ENCODE data around the gene WDR64.
"Not testable (repeated sequence)": the region's sequence is repeated elsewhere in the genome, so short reads cannot be mapped to it uniquely, and the experiment has no call there.

WDR64 gene

DNA sequence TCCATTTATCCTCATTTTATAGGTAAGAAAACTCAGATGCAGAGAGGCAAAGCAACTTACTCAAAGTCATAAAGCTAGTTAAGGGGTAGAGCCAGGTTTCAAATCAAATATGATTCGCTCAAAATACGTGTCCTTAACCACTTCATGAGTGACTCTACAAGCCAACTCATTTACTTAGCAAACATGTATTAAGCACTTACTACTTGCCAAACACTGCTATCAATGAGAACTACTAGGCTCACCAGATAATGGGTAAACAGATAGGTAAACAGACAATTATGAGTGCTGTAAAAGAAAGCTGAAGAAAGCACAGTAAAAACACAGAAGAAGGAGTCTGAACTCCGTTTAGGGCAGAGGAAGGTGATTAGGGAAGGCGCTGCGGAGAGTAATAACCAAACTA lies 65.9 kb downstream of the WDR64 start:
- H3K4me1 ChIP-seq (ENCODE audit: insufficient read depth, low read length), result no peaks in the 10 kb centered on the region
- no peak overlapping the region for H2AFZ ChIP-seq (ENCODE audit: low read depth, low read length)
- H3K4me3 ChIP-seq (ENCODE audit: low read length), result no peak overlapping the region
- H3K36me3 ChIP-seq (ENCODE audit: insufficient read depth, low read length), result no peaks in the 10 kb centered on the region
- no peaks in the 10 kb centered on the region for H3K27me3 ChIP-seq (ENCODE audit: insufficient read depth, low read length)
- peaks cover 1% of the 10 kb centered on the region for H3K9me3 ChIP-seq (ENCODE audit: low read length)

DNA sequence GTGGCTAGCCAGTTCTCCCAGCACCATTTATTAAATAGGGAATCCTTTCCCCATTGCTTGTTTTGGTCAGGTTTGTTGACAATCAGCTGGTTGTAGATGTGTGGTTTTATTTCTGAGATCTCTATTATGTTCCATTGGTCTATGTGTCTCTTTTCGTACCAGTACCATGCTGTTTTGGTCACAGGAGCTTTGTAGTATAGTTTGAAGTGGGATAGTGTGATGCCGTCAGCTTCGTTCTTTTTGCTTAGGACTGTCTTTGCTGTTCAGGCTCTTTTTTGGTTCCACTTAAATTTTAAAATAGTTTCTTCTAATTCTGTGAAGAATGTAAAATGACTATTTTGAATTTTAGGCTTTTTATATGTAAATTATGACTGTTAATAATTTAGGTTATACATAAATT lies 68.9 kb downstream of the WDR64 start:
- no peaks in the 10 kb centered on the region for H3K27me3 ChIP-seq (ENCODE audit: insufficient read depth, low read length)
- no peaks in the 10 kb centered on the region for H3K4me1 ChIP-seq (ENCODE audit: insufficient read depth, low read length)
- peaks cover 1% of the 10 kb centered on the region for H3K9me3 ChIP-seq (ENCODE audit: low read length)
- no peak overlapping the region for H3K4me3 ChIP-seq (ENCODE audit: low read length)
- no peaks in the 10 kb centered on the region for H3K36me3 ChIP-seq (ENCODE audit: insufficient read depth, low read length)
- H2AFZ ChIP-seq (ENCODE audit: low read depth, low read length), result no peak overlapping the region

DNA sequence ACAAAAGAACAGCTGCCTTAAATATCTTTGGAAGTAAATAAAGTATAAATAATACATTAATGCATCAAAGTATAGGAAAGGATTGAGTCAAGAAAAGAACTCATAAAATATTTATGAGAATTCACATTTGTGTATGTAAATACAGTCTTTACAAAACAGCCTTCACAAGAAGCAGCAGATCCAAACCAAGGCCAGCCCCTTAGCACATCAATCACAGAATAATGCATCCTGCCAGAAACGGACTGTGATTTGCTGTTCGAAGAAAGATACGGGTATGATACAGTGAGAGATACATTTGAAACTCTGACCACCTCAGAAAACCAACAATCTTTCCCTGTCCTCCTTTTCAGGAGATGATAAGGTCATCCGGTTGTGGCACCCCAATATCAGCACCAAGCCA lies 70.9 kb downstream of the WDR64 start:
- H3K4me1 ChIP-seq (ENCODE audit: insufficient read depth, low read length), result no peaks in the 10 kb centered on the region

DNA sequence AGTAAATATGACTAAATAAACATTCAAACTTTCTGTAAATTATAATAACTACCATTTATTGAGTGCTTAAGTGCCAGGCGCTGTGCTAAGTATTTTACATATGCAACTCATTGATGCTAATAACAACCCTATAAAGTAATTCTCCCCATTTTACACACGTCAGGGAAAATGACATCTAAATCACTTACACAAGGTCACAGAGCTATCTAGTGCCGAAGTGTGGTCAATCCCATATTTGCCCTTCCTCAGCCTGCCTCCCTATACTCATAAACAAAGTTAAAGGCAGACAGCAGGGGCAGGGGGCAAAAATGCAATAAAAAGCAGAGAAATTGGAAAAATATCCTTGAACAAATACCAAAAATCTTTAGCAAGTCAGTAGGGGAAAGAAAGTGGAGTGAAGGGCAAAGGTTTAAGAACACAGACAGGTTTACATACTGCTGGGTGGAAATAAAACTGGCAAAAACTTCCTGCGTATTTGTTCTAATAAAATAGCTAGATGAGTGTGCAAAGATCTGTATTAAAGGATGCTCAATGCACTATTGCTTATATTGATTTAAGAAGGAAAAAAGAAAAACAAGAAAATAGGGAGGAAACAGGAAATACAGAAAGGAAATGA lies 72.8 kb downstream of the WDR64 start:
- Histone ChIP-seq H3K27me3 (ENCODE audit: insufficient read depth, low read length) (no peaks in the 10 kb centered on the region), H3K9me3 (ENCODE audit: low read length) (peaks cover 1% of the 10 kb centered on the region), H3K4me1 (ENCODE audit: insufficient read depth, low read length) (no peaks in the 10 kb centered on the region), H3K36me3 (ENCODE audit: insufficient read depth, low read length) (no peaks in the 10 kb centered on the region), H2AFZ (ENCODE audit: low read depth, low read length) (no peak overlapping the region), H3K4me3 (ENCODE audit: low read length) (no peak overlapping the region)

More for the DNA sequence above, 70.9 kb downstream of the WDR64 start:
- Histone ChIP-seq H3K4me3 (ENCODE audit: low read length) (no peak overlapping the region), H3K9me3 (ENCODE audit: low read length) (peaks cover 1% of the 10 kb centered on the region), H3K36me3 (ENCODE audit: insufficient read depth, low read length) (no peaks in the 10 kb centered on the region), H2AFZ (ENCODE audit: low read depth, low read length) (no peak overlapping the region), H3K27me3 (ENCODE audit: insufficient read depth, low read length) (no peaks in the 10 kb centered on the region)

DNA sequence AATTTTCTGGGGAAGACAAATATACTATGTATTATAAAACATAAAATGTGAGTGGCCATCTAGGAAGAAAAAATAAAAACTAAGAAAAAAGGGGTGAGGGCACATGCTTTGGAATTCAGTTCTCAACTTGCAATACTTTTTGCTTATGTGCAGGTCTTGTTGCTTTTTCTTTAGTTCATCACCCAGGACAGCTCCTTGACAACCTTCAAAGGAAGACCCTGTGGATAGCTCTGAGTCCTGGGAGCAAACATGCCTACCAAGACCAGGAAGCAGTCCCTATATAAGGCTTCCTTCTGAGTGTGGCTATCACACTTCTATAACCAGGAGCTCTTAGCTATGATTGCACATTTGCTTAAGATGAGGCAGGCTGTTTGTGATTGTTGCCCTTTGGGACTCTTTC lies 78.0 kb downstream of the WDR64 start:
- H3K9me3 ChIP-seq (ENCODE audit: low read length), result no peaks in the 10 kb centered on the region
- no peak overlapping the region for H3K4me3 ChIP-seq (ENCODE audit: low read length)
- H3K36me3 ChIP-seq (ENCODE audit: insufficient read depth, low read length), result no peaks in the 10 kb centered on the region
- no peaks in the 10 kb centered on the region for H3K4me1 ChIP-seq (ENCODE audit: insufficient read depth, low read length)
- no peaks in the 10 kb centered on the region for H3K27me3 ChIP-seq (ENCODE audit: insufficient read depth, low read length)
- H2AFZ ChIP-seq (ENCODE audit: low read depth, low read length), result no peak overlapping the region

DNA sequence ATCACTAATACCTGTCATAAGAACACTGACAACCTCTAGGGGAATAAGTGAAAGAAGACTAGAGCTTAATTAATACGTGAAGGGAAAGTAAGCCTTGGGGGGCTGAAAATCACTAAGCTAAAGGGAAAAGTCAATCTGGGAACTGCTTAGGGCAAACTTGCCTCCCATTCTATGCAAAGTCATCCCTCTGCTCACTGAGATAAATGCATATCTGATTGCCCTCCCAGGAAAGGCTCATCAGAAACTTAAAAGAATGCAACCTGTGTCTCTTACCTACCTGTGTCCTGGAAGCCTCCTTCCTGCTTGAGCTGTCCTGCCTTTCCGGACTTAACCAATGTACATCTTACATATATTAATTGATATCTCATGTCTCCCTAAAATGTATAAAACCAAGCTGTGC lies 81.8 kb downstream of the WDR64 start:
- no peak overlapping the region for H2AFZ ChIP-seq (ENCODE audit: low read depth, low read length)
- no peaks in the 10 kb centered on the region for H3K4me1 ChIP-seq (ENCODE audit: insufficient read depth, low read length)
- H3K27me3 ChIP-seq (ENCODE audit: insufficient read depth, low read length), result peaks cover 3% of the 10 kb centered on the region
- no peaks in the 10 kb centered on the region for H3K9me3 ChIP-seq (ENCODE audit: low read length)
- H3K4me3 ChIP-seq (ENCODE audit: low read length), result no peak overlapping the region
- no peaks in the 10 kb centered on the region for H3K36me3 ChIP-seq (ENCODE audit: insufficient read depth, low read length)

DNA sequence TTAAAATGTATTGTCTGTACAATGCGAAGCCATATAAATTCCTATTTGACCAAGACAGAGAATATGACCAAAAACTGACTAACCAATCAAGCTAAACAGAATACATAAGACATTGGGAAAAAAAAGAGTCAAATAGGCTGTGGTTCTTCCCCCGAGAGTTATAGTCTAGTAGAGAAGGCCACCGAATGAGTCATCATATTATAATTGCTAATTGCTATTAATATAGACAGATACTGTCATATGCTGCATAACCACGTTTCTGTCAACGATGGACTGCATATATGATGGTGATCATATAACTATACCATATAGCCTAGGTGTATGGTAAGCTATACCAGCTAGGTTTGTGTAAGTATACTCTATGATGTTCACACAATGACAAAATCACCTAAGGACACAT lies 82.5 kb downstream of the WDR64 start:
- no peaks in the 10 kb centered on the region for H3K4me1 ChIP-seq (ENCODE audit: insufficient read depth, low read length)
- peaks cover 3% of the 10 kb centered on the region for H3K27me3 ChIP-seq (ENCODE audit: insufficient read depth, low read length)
- H3K9me3 ChIP-seq (ENCODE audit: low read length), result no peaks in the 10 kb centered on the region

DNA sequence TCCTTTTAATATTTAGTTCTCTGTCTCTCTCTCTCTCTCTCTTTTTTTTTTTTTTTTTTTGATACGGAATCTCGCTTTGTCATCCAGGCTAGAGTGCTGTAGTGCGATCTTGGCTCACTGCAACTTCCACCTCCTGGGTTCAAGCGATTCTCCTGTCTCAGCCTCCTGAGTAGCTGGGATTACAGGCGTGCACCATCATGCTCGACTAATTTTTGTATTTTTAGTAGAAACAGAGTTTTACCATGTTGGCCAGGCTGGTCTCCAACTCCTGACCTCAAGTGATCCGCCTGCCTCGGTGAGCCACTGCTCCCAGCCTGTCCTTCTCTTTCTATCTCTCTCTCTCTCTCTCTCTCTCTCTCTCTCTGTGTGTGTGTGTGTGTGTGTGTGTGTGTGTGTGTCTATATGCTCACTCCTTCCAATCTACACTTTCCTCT lies 83.4 kb downstream of the WDR64 start:
- H3K36me3 ChIP-seq (ENCODE audit: insufficient read depth, low read length); H3K9me3 ChIP-seq (ENCODE audit: low read length); H3K4me1 ChIP-seq (ENCODE audit: insufficient read depth, low read length); H2AFZ ChIP-seq (ENCODE audit: low read depth, low read length); H3K27me3 ChIP-seq (ENCODE audit: insufficient read depth, low read length); H3K4me3 ChIP-seq (ENCODE audit: low read length): not testable (repeated sequence)

More for the DNA sequence above, 82.5 kb downstream of the WDR64 start:
- no peak overlapping the region for H3K4me3 ChIP-seq (ENCODE audit: low read length)
- H3K36me3 ChIP-seq (ENCODE audit: insufficient read depth, low read length), result no peaks in the 10 kb centered on the region
- no peak overlapping the region for H2AFZ ChIP-seq (ENCODE audit: low read depth, low read length)

DNA sequence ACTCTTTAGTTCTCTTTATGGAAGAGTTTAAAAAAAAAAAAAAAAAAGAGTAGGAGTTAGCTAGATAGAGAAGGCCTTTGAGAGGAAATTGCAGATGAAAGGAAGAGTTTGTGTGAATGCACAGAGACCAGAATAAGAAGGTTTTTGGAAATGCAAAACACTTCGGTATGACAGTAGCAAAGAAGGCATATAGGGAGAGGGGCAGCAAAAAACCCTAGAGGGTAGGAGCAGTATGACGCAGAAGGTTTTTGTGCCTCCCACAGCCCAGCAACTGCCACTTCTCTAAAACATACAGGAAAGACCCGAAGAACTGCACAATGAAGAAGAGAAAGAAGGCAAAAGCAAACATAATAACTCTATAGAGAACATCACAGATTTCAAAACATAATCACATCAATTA lies 84.3 kb downstream of the WDR64 start:
- Histone ChIP-seq H3K9me3 (ENCODE audit: low read length) (no peaks in the 10 kb centered on the region), H2AFZ (ENCODE audit: low read depth, low read length) (no peak overlapping the region), H3K27me3 (ENCODE audit: insufficient read depth, low read length) (peaks cover 3% of the 10 kb centered on the region), H3K4me1 (ENCODE audit: insufficient read depth, low read length) (no peaks in the 10 kb centered on the region), H3K36me3 (ENCODE audit: insufficient read depth, low read length) (no peaks in the 10 kb centered on the region), H3K4me3 (ENCODE audit: low read length) (no peak overlapping the region)

DNA sequence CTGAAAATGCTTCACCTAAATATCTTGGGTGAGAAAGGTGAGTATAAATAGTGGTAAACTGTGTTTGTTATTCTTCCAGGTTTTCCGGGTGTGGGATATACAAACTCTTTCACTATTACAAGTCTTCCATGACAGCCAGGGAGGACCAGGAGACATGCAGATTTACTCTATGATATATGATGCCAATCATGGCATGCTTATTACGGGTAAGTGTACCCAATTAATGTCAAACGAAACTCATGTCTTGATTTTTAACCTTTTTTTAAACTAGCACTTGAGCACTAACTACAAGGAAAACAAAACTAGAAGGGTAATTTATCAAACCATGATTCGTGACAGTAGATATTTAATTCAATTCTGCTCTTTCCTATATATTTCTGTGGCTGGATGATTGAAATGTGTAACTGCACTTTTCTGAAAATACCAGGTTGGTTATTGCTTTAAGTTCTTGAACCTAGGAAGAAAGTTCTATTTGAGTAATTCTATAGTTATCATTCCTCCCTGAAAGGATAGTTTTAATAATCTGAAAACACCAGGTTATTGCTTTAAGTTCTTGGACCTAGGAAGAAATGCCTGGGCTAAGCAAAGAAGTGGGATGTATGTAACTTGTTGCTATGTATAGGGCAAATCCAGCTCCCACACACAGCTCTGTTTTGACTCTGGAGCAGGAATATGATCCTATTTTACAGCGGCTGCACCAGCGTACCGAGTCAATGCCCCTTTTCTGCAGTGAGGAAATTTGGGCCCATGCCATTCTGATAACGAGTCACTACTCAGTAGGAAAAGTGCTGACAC lies 86.4 kb downstream of the WDR64 start:
- Histone ChIP-seq H3K27me3 (ENCODE audit: insufficient read depth, low read length) (peaks cover 3% of the 10 kb centered on the region), H3K36me3 (ENCODE audit: insufficient read depth, low read length) (no peaks in the 10 kb centered on the region), H2AFZ (ENCODE audit: low read depth, low read length) (no peak overlapping the region), H3K4me1 (ENCODE audit: insufficient read depth, low read length) (no peaks in the 10 kb centered on the region), H3K9me3 (ENCODE audit: low read length) (no peaks in the 10 kb centered on the region), H3K4me3 (ENCODE audit: low read length) (no peak overlapping the region)

DNA sequence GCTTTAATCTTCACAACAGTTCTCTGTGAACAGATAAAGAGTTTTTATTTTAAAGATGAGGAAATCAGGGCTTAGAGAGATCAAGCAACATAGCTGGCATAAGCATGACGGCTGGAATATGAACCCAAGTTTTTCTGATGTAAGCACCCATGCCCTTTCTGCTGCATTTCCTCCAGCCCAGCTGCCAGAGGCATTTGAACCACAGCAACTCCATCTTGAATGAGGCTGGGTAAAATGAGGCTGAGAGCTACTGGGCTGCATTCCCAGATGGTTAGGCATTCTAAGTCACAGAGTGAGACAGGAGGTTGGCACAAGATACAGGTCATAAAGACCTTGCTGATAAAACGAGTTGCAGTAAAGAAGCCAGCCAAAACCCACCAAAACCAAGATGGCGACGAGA lies 90.0 kb downstream of the WDR64 start:
- Histone ChIP-seq H3K4me1 (ENCODE audit: insufficient read depth, low read length) (no peaks in the 10 kb centered on the region), H2AFZ (ENCODE audit: low read depth, low read length) (no peak overlapping the region), H3K27me3 (ENCODE audit: insufficient read depth, low read length) (peaks cover 3% of the 10 kb centered on the region), H3K9me3 (ENCODE audit: low read length) (no peaks in the 10 kb centered on the region), H3K36me3 (ENCODE audit: insufficient read depth, low read length) (no peaks in the 10 kb centered on the region), H3K4me3 (ENCODE audit: low read length) (no peak overlapping the region)

DNA sequence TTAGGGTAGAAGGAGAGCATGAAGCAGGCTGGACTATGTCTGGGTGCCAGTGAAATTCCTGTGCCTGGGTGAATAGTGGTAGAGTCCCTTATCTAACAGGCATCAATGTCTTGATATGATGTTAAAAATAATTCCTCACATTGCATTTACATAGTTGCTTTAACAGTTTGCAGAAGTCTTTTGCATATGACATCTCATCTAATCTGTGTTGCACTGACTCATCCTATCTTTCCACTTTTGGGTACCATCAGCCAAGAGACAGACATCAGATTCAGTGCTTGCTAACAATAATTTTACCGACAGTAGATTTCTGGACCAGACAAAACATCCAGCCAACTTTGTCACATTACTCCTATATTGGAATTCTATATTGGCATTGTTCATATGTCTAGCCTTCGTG lies 92.5 kb downstream of the WDR64 start:
- Histone ChIP-seq H2AFZ (ENCODE audit: low read depth, low read length) (no peak overlapping the region), H3K9me3 (ENCODE audit: low read length) (no peaks in the 10 kb centered on the region), H3K4me3 (ENCODE audit: low read length) (no peak overlapping the region), H3K4me1 (ENCODE audit: insufficient read depth, low read length) (no peaks in the 10 kb centered on the region), H3K27me3 (ENCODE audit: insufficient read depth, low read length) (no peaks in the 10 kb centered on the region), H3K36me3 (ENCODE audit: insufficient read depth, low read length) (no peaks in the 10 kb centered on the region)

DNA sequence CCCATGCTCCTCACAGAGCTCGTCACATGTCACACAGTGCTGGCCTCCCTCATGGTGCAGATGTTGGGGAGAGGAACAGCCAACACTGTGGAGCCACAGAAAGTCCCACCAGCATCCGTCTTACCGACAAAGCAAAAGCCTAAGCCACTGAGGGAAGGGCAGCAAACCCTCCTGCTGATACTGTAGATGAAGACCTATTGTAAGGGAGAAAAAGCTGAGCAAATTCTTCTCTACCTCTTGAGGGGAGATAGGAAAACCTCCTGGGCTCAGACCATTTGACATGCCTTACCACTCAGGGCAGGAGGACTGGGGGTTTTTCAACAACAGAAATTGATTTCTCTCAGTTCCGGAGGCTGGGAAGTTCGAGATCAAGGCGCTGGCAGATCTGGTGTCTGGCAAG lies 95.9 kb downstream of the WDR64 start:
- H3K36me3 ChIP-seq (ENCODE audit: insufficient read depth, low read length), result no peaks in the 10 kb centered on the region

More for the DNA sequence above, 95.9 kb downstream of the WDR64 start:
- H3K27me3 ChIP-seq (ENCODE audit: insufficient read depth, low read length), result no peaks in the 10 kb centered on the region
- no peak overlapping the region for H3K4me3 ChIP-seq (ENCODE audit: low read length)
- no peaks in the 10 kb centered on the region for H3K4me1 ChIP-seq (ENCODE audit: insufficient read depth, low read length)
- no peaks in the 10 kb centered on the region for H3K9me3 ChIP-seq (ENCODE audit: low read length)
- H2AFZ ChIP-seq (ENCODE audit: low read depth, low read length), result no peak overlapping the region
